Prostate gland (tissue), 2 donors: ENCODE data around the gene PDE4D. TPM values are rescaled to one million over a fixed set of nuclear protein-coding genes. Genes with fewer than 3 reads are reported as not detected.

Experiments
- DNase-seq: peaks from one replicate; pipeline ENCODE4 v3.0.0-alpha.2; 2019; ENCODE audit warnings: low spot score
- H3K27ac ChIP-seq, 2 donors: fragments of 200-600 bp; sonication (generic); 2 replicates each; pipeline ENCODE4 v1.5.1; 2017 to 2019
- H3K27me3 ChIP-seq: fragments of 200-600 bp; sonication (generic); replicated peaks from 2 replicates; pipeline ENCODE4 v1.5.1; 2019; ENCODE audit not compliant: insufficient read depth
- H3K36me3 ChIP-seq, 2 donors: fragments of 200-600 bp; sonication (generic); 1 replicate in 1 of 2; 2 replicates in 1 of 2; pipeline versions ENCODE4 v1.5.1 to v1.8.1; 2017 to 2019
- H3K4me1 ChIP-seq: fragments of 200-600 bp; sonication (generic); replicated peaks from 2 replicates; pipeline ENCODE4 v1.5.1; 2019
- H3K4me3 ChIP-seq, 2 donors: fragments of 200-600 bp; sonication (generic); 2 replicates each; pipeline ENCODE4 v1.5.1; 2017 to 2019
- H3K9me3 ChIP-seq: fragments of 200-600 bp; sonication (generic); 2 replicates; pipeline ENCODE4 v1.5.1; 2017
- CTCF ChIP-seq, 4 experiments: fragments of 200-600 bp in 2 of 4; fragments of 450-650 bp in 2 of 4; sonication (generic) in 2 of 4; IDR thresholded peaks; 1 replicate in 3 of 4; 2 replicates in 1 of 4; pipeline ENCODE4 v1.5.1; 2016 to 2019; ENCODE audit warnings: antibody characterized with exemption in 4 of 4, mild to moderate bottlenecking in 2 of 4, moderate library complexity in 2 of 4
- POLR2A ChIP-seq: fragments of 450-650 bp; IDR thresholded peaks from one replicate; pipeline ENCODE4 v1.6.1; 2016; ENCODE audit warnings: antibody characterized with exemption, mild to moderate bottlenecking
- POLR2AphosphoS5 ChIP-seq: sonication (generic); formaldehyde crosslinking; IDR thresholded peaks from one replicate; pipeline ENCODE4 v1.6.1; 2017; ENCODE audit warnings: antibody characterized with exemption
- WGBS: methylation state at CpG from one replicate; pipeline ENCODE4 v1.1.5; 2018; 5-methylcytosine and 5-hydroxymethylcytosine counted together
- intact Hi-C: fragments of 100-400 bp; cut with DNase I; formaldehyde crosslinking; loops from one replicate; pipeline ENCODE4 v1.14.2; 2022
- total RNA-seq, 2 donors: library from RNA; depleted of rRNA; stranded (reverse); fragments of >200 nt; gene quantifications; one replicate each; pipeline ENCODE4 v1.1.0, GENCODE V29; 2016

The PDE4D gene
- total RNA-seq, 2 donors from 2014 or later = 64.2 to 75.6 TPM

GRCh38 chr5:59487772-59488729 is 405.5 kb downstream of the PDE4D start:
- WGBS = 41% methylated on average over 7 of the region's 7 CpGs
- no peaks in the 10 kb centered on the region for H3K9me3 ChIP-seq
- no peak for DNase-seq
- H3K4me3 ChIP-seq = no peak overlapping the region
- H3K27ac ChIP-seq = no peak overlapping the region
- H3K4me1 ChIP-seq = no peaks in the 10 kb centered on the region
- intact Hi-C loops = no loop called here
- H3K27me3 ChIP-seq = no peaks in the 10 kb centered on the region
- no peaks in the 10 kb centered on the region for H3K36me3 ChIP-seq
- TF ChIP-seq POLR2AphosphoS5 (no peak), POLR2A (no peak), CTCF (IDR thresholded peaks at IDR 0.05) (no peak)

- H3K27me3 ChIP-seq = no peaks in the 10 kb centered on the region
- TF ChIP-seq CTCF (IDR thresholded peaks at IDR 0.05) = no peak
- no peak for TF ChIP-seq POLR2A
- TF ChIP-seq POLR2AphosphoS5 = no peak
- 57% methylated on average over 5 of the region's 5 CpGs for WGBS
- no peaks in the 10 kb centered on the region for H3K4me1 ChIP-seq
- no peak overlapping the region for H3K27ac ChIP-seq
- no peak for DNase-seq
- intact Hi-C loops = no loop called here
- H3K36me3 ChIP-seq = no peaks in the 10 kb centered on the region
- H3K4me3 ChIP-seq = no peak overlapping the region
- H3K9me3 ChIP-seq = no peaks in the 10 kb centered on the region
Observed at GRCh38 chr5:59487068-59487686, 406.3 kb downstream of the PDE4D start.

GRCh38 chr5:59486508-59486907 is 407.0 kb downstream of the PDE4D start:
- Histone ChIP-seq H3K9me3 (no peaks in the 10 kb centered on the region), H3K4me1 (no peaks in the 10 kb centered on the region), H3K4me3 (no peak overlapping the region), H3K27me3 (no peaks in the 10 kb centered on the region), H3K36me3 (no peaks in the 10 kb centered on the region), H3K27ac (no peak overlapping the region)
- no peak for TF ChIP-seq POLR2A
- no peak for TF ChIP-seq CTCF (IDR thresholded peaks at IDR 0.05)
- TF ChIP-seq POLR2AphosphoS5 = no peak
- intact Hi-C loops = no loop called here
- 94% methylated on average over 2 of the region's 2 CpGs for WGBS
- no peak for DNase-seq

GRCh38 chr5:59485629-59486439 is 407.7 kb downstream of the PDE4D start:
- intact Hi-C loops = no loop called here
- Histone ChIP-seq H3K4me1 (no peaks in the 10 kb centered on the region), H3K4me3 (no peak overlapping the region), H3K36me3 (no peaks in the 10 kb centered on the region), H3K27me3 (no peaks in the 10 kb centered on the region), H3K27ac (no peak overlapping the region), H3K9me3 (no peaks in the 10 kb centered on the region)
- 19% methylated on average over 2 of the region's 2 CpGs for WGBS
- no peak for TF ChIP-seq POLR2AphosphoS5
- no peak for TF ChIP-seq POLR2A
- TF ChIP-seq CTCF (IDR thresholded peaks at IDR 0.05) = no peak
- DNase-seq = no peak
